ENCODE results near the gene SLC22A31. TPM values are rescaled to one million over a fixed set of nuclear protein-coding genes. Genes with fewer than 3 reads are reported as not detected.
"Not testable (repeated sequence)": the region's sequence is repeated elsewhere in the genome, so short reads cannot be mapped to it uniquely, and the experiment has no call there.

SLC22A31 gene
- total and polyA plus RNA-seq, 10 donors: 0.98 to 8.3 (median 4.6) TPM

- 69 to 75% (median 70%) methylated on average over 13 to 19 of the region's 19 CpGs for WGBS, 5 donors
- H3K27me3 ChIP-seq (replicated peaks in 1 of 7): peaks cover 0 to 18% (median 0%) of the 10 kb centered on the region in 7 donors
- peaks cover 8 to 13% (median 11%) of the 10 kb centered on the region in 6 donors for H3K4me1 ChIP-seq
- H3K27ac ChIP-seq: no peak overlapping the region
- no peak overlapping the region for H3K4me3 ChIP-seq
- no peaks in the 10 kb centered on the region for H3K36me3 ChIP-seq
- peaks cover 0 to 2% (median 0%) of the 10 kb centered on the region in 8 donors for H3K9me3 ChIP-seq
- DNase-seq: no peak
- TF ChIP-seq CTCF (IDR thresholded peaks at IDR 0.05 in 8 of 11, conservative IDR thresholded peaks at IDR 0.05 in 3 of 11) (no peak), POLR2AphosphoS5 (IDR thresholded peaks at IDR 0.05) (no peak), POLR2A (IDR thresholded peaks at IDR 0.05) (no peak)
- intact Hi-C loops (cut with DNase I; ENCODE audit: low total_unique reads): no loop called here
These were observed 12.5 kb downstream of the SLC22A31 start for GRCh38 chr16:89187770-89188392.

DNA sequence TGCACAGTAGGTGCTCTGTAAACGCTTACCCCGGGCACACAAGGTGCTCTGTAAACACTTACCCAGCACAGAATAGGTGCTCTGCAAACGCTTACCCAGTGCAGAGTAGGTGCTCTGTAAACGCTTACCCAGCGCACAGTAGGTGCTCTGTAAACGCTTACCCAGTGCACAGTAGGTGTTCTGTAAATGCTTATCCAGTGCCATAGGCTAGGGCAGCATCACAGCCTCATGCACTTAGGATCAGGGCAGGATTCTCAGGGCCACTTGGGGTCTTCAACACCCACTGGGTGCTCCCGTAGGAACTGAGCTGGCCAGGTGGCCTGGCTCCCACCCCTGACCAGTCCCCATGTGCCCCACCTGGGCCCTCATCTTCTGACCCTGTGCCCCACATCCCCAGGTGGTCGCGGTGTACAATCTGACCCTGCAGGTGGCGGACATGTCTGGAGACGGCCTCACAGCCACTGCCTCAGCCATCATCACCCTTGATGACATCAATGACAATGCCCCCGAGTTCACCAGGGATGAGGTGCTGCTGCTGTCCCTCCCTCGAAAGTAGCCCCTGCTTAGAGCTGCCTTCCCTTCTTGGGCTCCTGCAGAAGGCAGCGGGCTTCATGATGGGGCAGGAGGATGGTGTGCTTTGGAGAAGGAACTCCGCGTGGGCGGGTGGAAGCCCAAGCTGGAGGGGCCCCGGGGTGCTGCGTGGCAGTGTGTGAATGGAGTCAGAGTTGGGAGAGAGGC is 13.1 kb downstream of the SLC22A31 start:
- TF ChIP-seq CTCF (IDR thresholded peaks at IDR 0.05 in 8 of 11, conservative IDR thresholded peaks at IDR 0.05 in 3 of 11) (no peak), POLR2A (IDR thresholded peaks at IDR 0.05) (no peak), POLR2AphosphoS5 (IDR thresholded peaks at IDR 0.05) (no peak)
- peak; percentile 75 for DNase-seq
- Histone ChIP-seq H3K9me3 (peaks cover 0 to 2% (median 0%) of the 10 kb centered on the region in 8 donors), H3K36me3 (no peaks in the 10 kb centered on the region), H3K4me1 (peaks cover 8 to 12% (median 10%) of the 10 kb centered on the region in 6 donors), H3K27me3 (replicated peaks in 1 of 7) (peaks cover 0 to 22% (median 0%) of the 10 kb centered on the region in 7 donors), H3K4me3 (no peak overlapping the region), H3K27ac (peak overlapping the region in 1 of 8 donors; percentile 24)
- intact Hi-C loops (cut with DNase I; ENCODE audit: low total_unique reads): no loop called here
- 57 to 67% (median 61%) methylated on average over 15 to 19 of the region's 19 CpGs for WGBS, 5 donors

DNA sequence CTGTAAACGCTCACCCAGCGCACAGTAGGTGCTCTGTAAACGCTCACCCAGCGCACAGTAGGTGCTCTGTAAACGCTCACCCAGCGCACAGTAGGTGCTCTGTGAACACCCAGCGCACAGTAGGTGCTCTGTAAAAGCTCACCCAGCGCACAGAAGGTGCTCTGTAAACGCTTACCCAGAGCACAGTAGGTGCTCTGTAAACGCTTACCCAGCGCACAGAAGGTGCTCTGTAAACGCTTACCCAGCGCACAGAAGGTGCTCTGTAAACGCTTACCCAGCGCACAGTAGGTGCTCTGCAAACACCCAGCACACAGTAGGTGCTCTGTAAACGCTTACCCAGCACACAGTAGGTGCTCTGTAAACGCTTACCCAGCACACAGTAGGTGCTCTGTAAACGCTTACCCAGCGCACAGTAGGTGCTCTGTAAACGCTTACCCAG is 13.7 kb downstream of the SLC22A31 start:
- 88 to 95% (median 90%) methylated on average over 16 to 20 of the region's 20 CpGs for WGBS, 5 donors
- H3K36me3 ChIP-seq; H3K9me3 ChIP-seq; H3K27ac ChIP-seq; H3K4me1 ChIP-seq; H3K4me3 ChIP-seq; DNase-seq; intact Hi-C loops (cut with DNase I; ENCODE audit: low total_unique reads): not testable (repeated sequence)
- H3K27me3 ChIP-seq (replicated peaks in 1 of 7): peaks cover 0 to 19% (median 0%) of the 10 kb centered on the region in 7 donors

DNA sequence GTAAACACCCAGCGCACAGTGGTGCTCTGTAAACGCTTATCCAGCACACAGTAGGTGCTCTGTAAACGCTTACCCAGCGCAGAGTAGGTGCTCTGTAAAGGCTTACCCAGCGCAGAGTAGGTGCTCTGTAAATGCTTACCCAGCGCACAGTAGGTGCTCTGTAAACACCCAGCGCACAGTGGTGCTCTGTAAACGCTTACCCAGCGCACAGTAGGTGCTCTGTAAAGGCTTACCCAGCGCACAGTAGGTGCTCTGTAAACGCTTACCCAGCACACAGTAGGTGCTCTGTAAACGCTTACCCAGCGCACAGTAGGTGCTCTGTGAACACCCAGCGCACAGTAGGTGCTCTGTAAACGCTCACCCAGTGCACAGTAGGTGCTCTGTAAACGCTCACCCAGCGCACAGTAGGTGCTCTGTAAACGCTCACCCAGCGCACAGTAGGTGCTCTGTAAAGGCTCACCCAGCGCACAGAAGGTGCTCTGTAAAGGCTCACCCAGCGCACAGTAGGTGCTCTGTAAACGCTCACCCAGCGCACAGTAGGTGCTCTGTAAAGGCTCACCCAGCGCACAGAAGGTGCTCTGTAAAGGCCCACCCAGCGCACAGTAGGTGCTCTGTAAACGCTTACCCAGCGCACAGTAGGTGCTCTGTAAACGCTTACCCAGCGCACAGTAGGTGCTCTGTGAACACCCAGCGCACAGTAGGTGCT is 14.3 kb downstream of the SLC22A31 start:
- H3K36me3 ChIP-seq; intact Hi-C loops (cut with DNase I; ENCODE audit: low total_unique reads); DNase-seq; H3K4me1 ChIP-seq; H3K27ac ChIP-seq; H3K9me3 ChIP-seq; H3K4me3 ChIP-seq: not testable (repeated sequence)
- WGBS, 5 donors: 91 to 95% (median 93%) methylated on average over 20 to 30 of the region's 30 CpGs
- peaks cover 0 to 21% (median 0%) of the 10 kb centered on the region in 7 donors for H3K27me3 ChIP-seq (replicated peaks in 1 of 7)

Measured in spleen (tissue), 11 donors.